K562 (cell line): Measurements from ENCODE around the gene AURKB. TPM values are rescaled to one million over a fixed set of nuclear protein-coding genes. Genes with fewer than 3 reads are reported as not detected.

ENCODE experiments used
- DLX4 ChIP-seq: fragments of 250-450 bp; sonication (Bioruptor Pico); IDR thresholded peaks from 2 replicates; pipeline ENCODE4 v1.6.1; 2021; ENCODE audit warnings: mild to moderate bottlenecking
- GTF2A2 ChIP-seq: IDR thresholded peaks from 2 replicates; pipeline ENCODE4 v1.6.1; 2016; ENCODE audit warnings: mild to moderate bottlenecking, missing genetic modification characterization, missing compliant biosample characterization
- HCFC1 ChIP-seq: IDR thresholded peaks from 2 replicates; pipeline ENCODE4 v1.6.1; 2012; ENCODE audit warnings: low read depth, low read length, improper control_type of control experiment
- LEF1 ChIP-seq: fragments of 450-650 bp; IDR thresholded peaks from 2 replicates; pipeline ENCODE4 v1.6.1; 2016; ENCODE audit warnings: mild to moderate bottlenecking
- MGA ChIP-seq: fragments of 450-650 bp; IDR thresholded peaks from 2 replicates; pipeline ENCODE4 v1.6.1; 2016; ENCODE audit warnings: mild to moderate bottlenecking, moderate library complexity
- TFAM ChIP-seq: fragments of 250-450 bp; sonication (Bioruptor Pico); conservative IDR thresholded peaks from 2 replicates; pipeline ENCODE4 v1.5.0; 2021; ENCODE audit warnings: mild to moderate bottlenecking, moderate library complexity
- ZBTB26 ChIP-seq: fragments of 450-650 bp; formaldehyde crosslinking; IDR thresholded peaks from 2 replicates; pipeline ENCODE4 v1.4.0; 2022; ENCODE audit warnings: missing genetic modification characterization
- ZBTB34 ChIP-seq: fragments of 250-450 bp; sonication (Bioruptor Pico); IDR thresholded peaks from 2 replicates; pipeline ENCODE4 v1.8.0; 2021; ENCODE audit warnings: mild to moderate bottlenecking, moderate library complexity
- ZBTB5 ChIP-seq: fragments of 450-650 bp; IDR thresholded peaks from 2 replicates; pipeline ENCODE4 v1.6.1; 2017; ENCODE audit warnings: antibody characterized with exemption
- ZNF583 ChIP-seq: fragments of 250-450 bp; sonication (Bioruptor Pico); IDR thresholded peaks from 2 replicates; pipeline ENCODE4 v1.4.0; 2020
- polyA plus RNA-seq, 8 experiments: library from polyadenylated mRNA; depleted of rRNA in 4 of 8; stranded (reverse) in 5 of 8; unstranded in 3 of 8; fragments of >200 nt; fragmentation: Nextera tagmentation in 2 of 8; fragmentation: Illumina TruSeq in 1 of 8; extraction: Ambion mirVana in 2 of 8; extraction: Trizol in 1 of 8; gene quantifications; 2 replicates each; pipeline versions ENCODE4 v1.2.1 to v1.2.3, GENCODE V29; 2011 to 2014; ENCODE audit warnings: inconsistent platforms in 1 of 8, missing spikeins in 1 of 8
- total RNA-seq, 7 experiments: library from RNA; depleted of rRNA in 6 of 7; stranded (reverse); fragments of >200 nt in 6 of 7; fragmentation: Illumina TruSeq in 2 of 7; extraction: Trizol in 2 of 7; gene quantifications; 2 replicates each; pipeline versions ENCODE4 v1.2.1 to v1.2.3, GENCODE V29; 2011 to 2021; ENCODE audit warnings: low replicate concordance in 1 of 7

AURKB gene
- total and polyA plus RNA-seq, 9 of the 15 experiments (the other 6 are each of a cell fraction or from before 2014, with no cell fraction given): 27.2 to 114 (median 74.8) TPM

- no peak for TF ChIP-seq LEF1
- no peak for TF ChIP-seq ZBTB26 (CRISPR knock-in tag)
- TF ChIP-seq ZBTB5: no peak
- peak; percentile 62; the same call in 1 of the 2 replicates for TF ChIP-seq ZNF583 (CRISPR knock-in tag)
- TF ChIP-seq TFAM: no peak
- TF ChIP-seq DLX4 (CRISPR knock-in tag): no peak
- TF ChIP-seq MGA: peak; percentile 92
- no peak for TF ChIP-seq GTF2A2 (tag)
- TF ChIP-seq ZBTB34 (CRISPR knock-in tag): no peak
- no peak for TF ChIP-seq HCFC1
Measured at GRCh38 chr17:8223356-8224126, 13.2 kb upstream of the AURKB start (continued).
